DOHH2 (cell line): ENCODE data around the gene FAM120A.

Experiments used
- CTCF ChIP-seq: fragments of 200-600 bp; sonication (generic); IDR thresholded peaks from one replicate; pipeline ENCODE4 v1.5.1; 2014; ENCODE audit warnings: antibody characterized with exemption, mild to moderate bottlenecking, low read depth, low read length; ENCODE audit not compliant: poor library complexity, severe bottlenecking
- EZH2phosphoT487 ChIP-seq: fragments of 200-600 bp; sonication (generic); IDR thresholded peaks from 2 replicates; pipeline ENCODE4 v1.6.1; 2017; ENCODE audit warnings: borderline replicate concordance, mild to moderate bottlenecking, antibody characterized with exemption, low read length, moderate library complexity, mixed read lengths

- TF ChIP-seq CTCF (no peak), EZH2phosphoT487 (no peak)
Observed at GRCh38 chr9:93572221-93572620, 120.7 kb downstream of the FAM120A start.
